Natural killer cell (primary cell): Measurements from ENCODE around the gene TAS2R41. TPM values are rescaled to one million over a fixed set of nuclear protein-coding genes. Genes with fewer than 3 reads are reported as not detected.
"Not testable (repeated sequence)": the region's sequence is repeated elsewhere in the genome, so short reads cannot be mapped to it uniquely, and the experiment has no call there.

Source experiments
- ATAC-seq, 3 donors: fragments of 150-1000 bp in 2 of 3; fragments of 200-7000 bp in 1 of 3; cut with Tn5 transposase; 1 replicate in 1 of 3; 2 replicates in 2 of 3; pipeline ENCODE4 v1.10.0; 2021; ENCODE audit warnings: mild to moderate bottlenecking in 2 of 3, moderate library complexity in 2 of 3
- DNase-seq, 2 donors: peaks; one replicate each; pipeline versions ENCODE4 v3.0.0 to v3.0.0-alpha.2; 2013 to 2021; ENCODE audit warnings: mixed read lengths in 1 of 2
- H3K27ac ChIP-seq: one replicate; pipeline ENCODE4 v1.5.1; 2013; ENCODE audit warnings: mild to moderate bottlenecking, low read length
- H3K27me3 ChIP-seq: one replicate; pipeline ENCODE4 v1.6.1; 2013; ENCODE audit warnings: low read length; ENCODE audit not compliant: control insufficient read depth, insufficient read depth
- H3K36me3 ChIP-seq: one replicate; pipeline ENCODE4 v1.6.1; 2013; ENCODE audit warnings: low read length; ENCODE audit not compliant: control insufficient read depth, insufficient read depth
- H3K4me1 ChIP-seq: one replicate; pipeline ENCODE4 v1.6.1; 2013; ENCODE audit warnings: low read length; ENCODE audit not compliant: control insufficient read depth, insufficient read depth
- H3K4me3 ChIP-seq: one replicate; pipeline ENCODE4 v1.5.1; 2013; ENCODE audit warnings: low read length
- H3K9me3 ChIP-seq: one replicate; pipeline ENCODE4 v1.6.1; 2013; ENCODE audit warnings: low read length; ENCODE audit not compliant: control insufficient read depth, insufficient read depth
- H3K27ac Mint-ChIP-seq, 2 donors: one replicate each; pipeline ENCODE4 v1.8.0; 2022; ENCODE audit warnings: mild to moderate bottlenecking in 2 of 2, mixed read lengths in 2 of 2, moderate library complexity in 1 of 2
- H3K27me3 Mint-ChIP-seq, 2 donors: one replicate each; pipeline ENCODE4 v1.8.0; 2022; ENCODE audit warnings: low read depth in 2 of 2, mixed read lengths in 2 of 2
- H3K36me3 Mint-ChIP-seq: one replicate; pipeline ENCODE4 v1.8.0; 2022; ENCODE audit warnings: mixed read lengths
- H3K4me1 Mint-ChIP-seq, 2 donors: one replicate each; pipeline ENCODE4 v1.8.0; 2022; ENCODE audit warnings: mixed read lengths in 2 of 2
- H3K4me3 Mint-ChIP-seq: one replicate; pipeline ENCODE4 v1.8.0; 2022; ENCODE audit warnings: mild to moderate bottlenecking, moderate library complexity, mixed read lengths
- H3K9me3 Mint-ChIP-seq, 2 donors: one replicate each; pipeline ENCODE4 v1.8.0; 2022; ENCODE audit warnings: mixed read lengths in 2 of 2
- WGBS: methylation state at CpG from one replicate; pipeline ENCODE4 v1.1.7; 2013; ENCODE audit warnings: missing lambda C conversion rate; ENCODE audit not compliant: insufficient coverage; 5-methylcytosine and 5-hydroxymethylcytosine counted together
- intact Hi-C: fragments of 100-400 bp; cut with micrococcal nuclease; formaldehyde crosslinking; loops from one replicate; pipeline ENCODE4 v1.14.2; 2022
- total RNA-seq, 4 donors: library from RNA; stranded (reverse); fragments of 120-200 nt in 1 of 4; gene quantifications; one replicate each; pipeline versions ENCODE4 v1.2.3 to v1.2.4, GENCODE V29; 2013 to 2022
- TF ChIP-seq, protein P1 (sequence below): fragments of 200-600 bp; IDR thresholded peaks from one replicate; pipeline ENCODE4 v1.8.0; 2022; ENCODE audit warnings: antibody characterized with exemption

TAS2R41 gene
- total RNA-seq, 3 donors from 2014 or later (not counting 1 experiment from before 2014, with no cell fraction given) = not detected

DNA sequence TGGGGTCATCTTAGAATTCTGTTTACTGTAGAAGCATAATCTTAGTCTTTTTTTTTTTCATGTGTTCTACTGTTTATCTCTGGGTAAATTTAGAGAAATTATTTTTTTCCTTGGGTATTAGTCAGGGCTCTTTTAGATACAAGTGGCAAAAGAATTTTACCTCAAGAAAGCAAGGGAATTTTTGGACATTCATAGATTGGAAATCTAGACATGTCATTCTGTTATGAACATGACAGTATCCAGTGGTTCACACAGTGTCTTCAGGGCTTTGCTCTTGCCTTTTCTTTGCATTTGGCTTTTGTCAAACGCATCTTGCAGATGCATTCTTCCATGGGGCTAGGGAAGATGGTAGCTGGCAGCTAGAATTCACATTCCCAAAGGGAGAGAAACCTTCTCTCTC is 13.7 kb upstream of the TAS2R41 start:
- Mint-ChIP-seq H3K4me1 (no peaks in the 10 kb centered on the region), H3K36me3 (no peaks in the 10 kb centered on the region), H3K9me3 (no peaks in the 10 kb centered on the region), H3K4me3 (no peak overlapping the region), H3K27ac (no peak overlapping the region), H3K27me3 (peaks cover 17 to 21% of the 10 kb centered on the region in 2 donors)
- Histone ChIP-seq H3K27me3 (no peaks in the 10 kb centered on the region), H3K27ac (no peak overlapping the region), H3K36me3 (no peaks in the 10 kb centered on the region), H3K4me1 (no peaks in the 10 kb centered on the region), H3K4me3 (no peak overlapping the region), H3K9me3 (no peaks in the 10 kb centered on the region)
- TF ChIP-seq, protein P1, sequence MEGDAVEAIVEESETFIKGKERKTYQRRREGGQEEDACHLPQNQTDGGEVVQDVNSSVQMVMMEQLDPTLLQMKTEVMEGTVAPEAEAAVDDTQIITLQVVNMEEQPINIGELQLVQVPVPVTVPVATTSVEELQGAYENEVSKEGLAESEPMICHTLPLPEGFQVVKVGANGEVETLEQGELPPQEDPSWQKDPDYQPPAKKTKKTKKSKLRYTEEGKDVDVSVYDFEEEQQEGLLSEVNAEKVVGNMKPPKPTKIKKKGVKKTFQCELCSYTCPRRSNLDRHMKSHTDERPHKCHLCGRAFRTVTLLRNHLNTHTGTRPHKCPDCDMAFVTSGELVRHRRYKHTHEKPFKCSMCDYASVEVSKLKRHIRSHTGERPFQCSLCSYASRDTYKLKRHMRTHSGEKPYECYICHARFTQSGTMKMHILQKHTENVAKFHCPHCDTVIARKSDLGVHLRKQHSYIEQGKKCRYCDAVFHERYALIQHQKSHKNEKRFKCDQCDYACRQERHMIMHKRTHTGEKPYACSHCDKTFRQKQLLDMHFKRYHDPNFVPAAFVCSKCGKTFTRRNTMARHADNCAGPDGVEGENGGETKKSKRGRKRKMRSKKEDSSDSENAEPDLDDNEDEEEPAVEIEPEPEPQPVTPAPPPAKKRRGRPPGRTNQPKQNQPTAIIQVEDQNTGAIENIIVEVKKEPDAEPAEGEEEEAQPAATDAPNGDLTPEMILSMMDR = no peak
- DNase-seq = no peak
- no peak for ATAC-seq
- 63% methylated on average over 1 of the region's 1 CpG for WGBS
- intact Hi-C loops = no loop called here

GRCh38 chr7:143467724-143468123 is 9.9 kb upstream of the TAS2R41 start:
- WGBS = 93% methylated on average over 1 of the region's 1 CpG
- no peaks in the 10 kb centered on the region for H3K36me3 Mint-ChIP-seq
- no peak overlapping the region for H3K4me3 Mint-ChIP-seq
- ATAC-seq (no peak), DNase-seq (no peak)
- Histone ChIP-seq H3K4me3 (no peak overlapping the region), H3K27ac (no peak overlapping the region), H3K27me3 (no peaks in the 10 kb centered on the region), H3K4me1 (no peaks in the 10 kb centered on the region), H3K36me3 (no peaks in the 10 kb centered on the region), H3K9me3 (no peaks in the 10 kb centered on the region)
- H3K27ac Mint-ChIP-seq = no peak overlapping the region
- H3K27me3 Mint-ChIP-seq = peaks cover 31 to 33% of the 10 kb centered on the region in 2 donors
- intact Hi-C loops = no loop called here
- TF ChIP-seq, protein P1 = no peak
- no peaks in the 10 kb centered on the region for H3K9me3 Mint-ChIP-seq
- H3K4me1 Mint-ChIP-seq = no peaks in the 10 kb centered on the region

DNA sequence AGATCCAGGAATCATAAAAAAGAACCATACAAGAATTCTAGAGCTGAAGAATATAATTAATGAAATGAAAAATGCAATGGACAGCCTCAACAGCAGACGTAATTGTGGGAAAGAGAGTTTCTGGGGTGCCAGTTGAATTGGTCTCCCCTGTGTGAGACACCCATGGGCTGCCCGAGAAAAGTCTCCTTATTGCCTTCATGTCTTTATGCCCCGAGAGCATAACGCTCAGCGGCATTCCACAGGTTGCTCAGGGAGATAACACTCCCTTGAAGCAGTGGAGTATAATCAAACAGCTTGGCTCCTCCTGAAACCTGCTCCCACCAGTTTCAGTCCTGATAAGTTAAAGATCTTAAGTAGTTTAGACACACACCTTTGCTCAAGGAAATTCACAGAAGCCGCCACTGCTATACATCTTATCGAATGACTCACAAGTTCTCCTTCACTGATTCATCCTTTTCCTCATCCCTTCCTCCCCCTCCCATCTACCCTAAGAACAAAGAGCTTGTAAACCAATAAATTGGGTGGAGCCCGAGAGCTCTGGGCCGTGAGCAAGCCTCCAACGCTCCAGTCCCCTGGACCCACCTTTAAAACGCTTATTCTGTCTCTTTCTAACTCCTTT is 5.5 kb upstream of the TAS2R41 start:
- H3K4me1 ChIP-seq, H3K36me3 ChIP-seq, intact Hi-C loops, H3K4me3 ChIP-seq, H3K9me3 Mint-ChIP-seq, H3K27me3 ChIP-seq, H3K27ac ChIP-seq, H3K9me3 ChIP-seq, H3K36me3 Mint-ChIP-seq, ATAC-seq, H3K27ac Mint-ChIP-seq, H3K4me1 Mint-ChIP-seq, DNase-seq, H3K4me3 Mint-ChIP-seq: not testable (repeated sequence)
- H3K27me3 Mint-ChIP-seq = peaks cover 21 to 37% of the 10 kb centered on the region in 2 donors
- WGBS = 92% methylated on average over 11 of the region's 11 CpGs

DNA sequence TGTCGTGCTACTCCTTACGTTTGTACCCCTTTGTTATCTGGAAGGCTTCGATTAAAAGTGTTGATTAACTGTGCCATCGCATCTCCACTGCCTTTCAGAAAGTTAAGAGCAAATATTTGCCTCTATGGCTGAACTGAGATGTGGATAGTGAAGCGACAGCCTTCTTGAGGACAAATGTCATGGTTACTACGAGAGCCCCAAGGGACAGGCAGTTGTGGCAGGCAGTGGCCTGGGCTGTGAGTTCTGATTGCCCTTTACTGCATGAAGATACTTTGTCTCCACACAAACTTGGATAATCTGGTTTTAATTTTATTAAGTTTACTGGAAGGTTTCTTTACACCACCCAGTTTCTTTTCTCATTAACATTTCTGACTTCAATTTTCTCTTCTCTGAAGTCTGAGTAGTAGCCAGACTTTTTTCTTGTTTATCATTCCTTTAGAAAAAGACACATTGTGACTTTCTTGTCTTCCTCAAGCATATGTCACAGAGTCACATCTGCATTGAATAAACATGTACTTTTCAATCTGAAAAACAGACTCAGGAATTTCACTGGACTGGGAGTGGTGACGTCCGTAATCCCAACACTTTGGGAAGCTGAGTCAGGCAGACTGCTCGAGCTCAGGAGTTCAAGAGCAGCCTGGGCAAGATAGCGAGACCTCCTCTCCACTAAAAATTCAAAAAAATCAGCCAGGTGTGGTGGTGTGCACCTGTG is 1.5 kb downstream of the TAS2R41 start:
- Histone ChIP-seq H3K9me3 (no peaks in the 10 kb centered on the region), H3K4me1 (no peaks in the 10 kb centered on the region), H3K27me3 (no peaks in the 10 kb centered on the region), H3K4me3 (no peak overlapping the region), H3K27ac (no peak overlapping the region), H3K36me3 (no peaks in the 10 kb centered on the region)
- Mint-ChIP-seq H3K4me1 (peaks cover 7 to 15% of the 10 kb centered on the region in 2 donors), H3K9me3 (no peaks in the 10 kb centered on the region), H3K4me3 (no peak overlapping the region), H3K36me3 (no peaks in the 10 kb centered on the region), H3K27ac (no peak overlapping the region), H3K27me3 (peaks cover 2 to 9% of the 10 kb centered on the region in 2 donors)
- DNase-seq (no peak), ATAC-seq (no peak)
- 94% methylated on average over 10 of the region's 10 CpGs for WGBS
- intact Hi-C loops = no loop called here
- TF ChIP-seq, protein P1 = no peak
